Endothelial cell (in vitro differentiated cells): ENCODE measurements around the gene SLC19A1. TPM values are rescaled to one million over a fixed set of nuclear protein-coding genes. Genes with fewer than 3 reads are reported as not detected.

Source experiments
- DNase-seq: peaks from one replicate; pipeline ENCODE4 v3.0.0; 2021; ENCODE audit warnings: low spot score
- H3K27ac Mint-ChIP-seq: one replicate; pipeline ENCODE4 v1.8.0; 2021; ENCODE audit warnings: mixed read lengths, inconsistent platforms; ENCODE audit not compliant: unreplicated experiment
- H3K27me3 Mint-ChIP-seq: one replicate; pipeline ENCODE4 v1.8.0; 2021; ENCODE audit warnings: mild to moderate bottlenecking, moderate library complexity, mixed read lengths, inconsistent platforms; ENCODE audit not compliant: unreplicated experiment
- H3K36me3 Mint-ChIP-seq: one replicate; pipeline ENCODE4 v1.8.0; 2021; ENCODE audit warnings: mild to moderate bottlenecking, low read depth, mixed read lengths, inconsistent platforms; ENCODE audit not compliant: unreplicated experiment
- H3K4me1 Mint-ChIP-seq: one replicate; pipeline ENCODE4 v1.8.0; 2021; ENCODE audit warnings: mild to moderate bottlenecking, mixed read lengths, inconsistent platforms; ENCODE audit not compliant: unreplicated experiment
- H3K4me3 Mint-ChIP-seq: one replicate; pipeline ENCODE4 v1.8.0; 2021; ENCODE audit warnings: mild to moderate bottlenecking, mixed read lengths, inconsistent platforms; ENCODE audit not compliant: unreplicated experiment
- H3K9me3 Mint-ChIP-seq: one replicate; pipeline ENCODE4 v1.8.0; 2021; ENCODE audit warnings: mixed read lengths, inconsistent platforms; ENCODE audit not compliant: unreplicated experiment
- CTCF ChIP-seq: fragments of 200-600 bp; sonication (generic); IDR thresholded peaks from one replicate; pipeline ENCODE4 v1.5.0; 2021; ENCODE audit warnings: antibody characterized with exemption; ENCODE audit not compliant: unreplicated experiment
- total RNA-seq: library from RNA; stranded (reverse); fragmentation: NEBNext Ultra II Directional; extraction: Animal tissue kit (Norgen Biotek cat#: 25700); gene quantifications from one replicate; pipeline ENCODE4 v1.2.1, GENCODE V29; 2021; ENCODE audit not compliant: unreplicated experiment

SLC19A1 gene
- total RNA-seq, 1 donor from 2014 or later: 27.1 TPM

- no peak overlapping the region for H3K27ac Mint-ChIP-seq
- peaks cover 7% of the 10 kb centered on the region for H3K36me3 Mint-ChIP-seq
- no peaks in the 10 kb centered on the region for H3K9me3 Mint-ChIP-seq
- H3K27me3 Mint-ChIP-seq: peaks cover 8% of the 10 kb centered on the region
- no peak overlapping the region for H3K4me3 Mint-ChIP-seq
- no peak for TF ChIP-seq CTCF
- DNase-seq: no peak
- H3K4me1 Mint-ChIP-seq: peaks cover 10% of the 10 kb centered on the region
Measured at GRCh38 chr21:45487161-45487806, 55.0 kb downstream of the SLC19A1 start.

- no peak for TF ChIP-seq CTCF
- H3K4me3 Mint-ChIP-seq: no peak overlapping the region
- H3K4me1 Mint-ChIP-seq: peaks cover 10% of the 10 kb centered on the region
- H3K9me3 Mint-ChIP-seq: no peaks in the 10 kb centered on the region
- peaks cover 7% of the 10 kb centered on the region for H3K36me3 Mint-ChIP-seq
- H3K27ac Mint-ChIP-seq: no peak overlapping the region
- peaks cover 8% of the 10 kb centered on the region for H3K27me3 Mint-ChIP-seq
- DNase-seq: no peak
Measured at GRCh38 chr21:45486443-45487160, 55.6 kb downstream of the SLC19A1 start.

GRCh38 chr21:45485686-45486442 is 56.4 kb downstream of the SLC19A1 start:
- Mint-ChIP-seq H3K27me3 (peaks cover 9% of the 10 kb centered on the region), H3K9me3 (no peaks in the 10 kb centered on the region), H3K36me3 (peaks cover 7% of the 10 kb centered on the region), H3K4me1 (peaks cover 10% of the 10 kb centered on the region), H3K4me3 (no peak overlapping the region), H3K27ac (no peak overlapping the region)
- TF ChIP-seq CTCF: no peak
- DNase-seq: no peak

GRCh38 chr21:45484318-45484717 is 57.9 kb downstream of the SLC19A1 start:
- Mint-ChIP-seq H3K9me3 (no peaks in the 10 kb centered on the region), H3K4me1 (peaks cover 11% of the 10 kb centered on the region), H3K36me3 (peaks cover 7% of the 10 kb centered on the region), H3K4me3 (peak overlapping the region; percentile 71), H3K27ac (peak overlapping the region; percentile 6), H3K27me3 (peaks cover 9% of the 10 kb centered on the region)
- no peak for DNase-seq
- no peak for TF ChIP-seq CTCF
